KOPT-K1 (cell line): ENCODE measurements around the gene DLG5.

Experiments
- H3K27ac ChIP-seq: fragments of 200-600 bp; sonication (generic); 2 replicates; pipeline ENCODE4 v1.5.1; 2016; ENCODE audit warnings: antibody characterized with exemption, mild to moderate bottlenecking, low read depth, low read length; ENCODE audit not compliant: poor library complexity, severe bottlenecking
- H3K36me3 ChIP-seq: fragments of 200-600 bp; sonication (generic); 2 replicates; pipeline ENCODE4 v1.5.1; 2017; ENCODE audit warnings: antibody characterized with exemption, mild to moderate bottlenecking, low read length, moderate library complexity; ENCODE audit not compliant: insufficient read depth
- H3K9me3 ChIP-seq: fragments of 200-600 bp; sonication (generic); 2 replicates; pipeline ENCODE4 v1.5.1; 2017; ENCODE audit warnings: antibody characterized with exemption, low read length, mild to moderate bottlenecking; ENCODE audit not compliant: insufficient read depth, poor library complexity, severe bottlenecking

DLG5 gene

GRCh38 chr10:77741746-77742145, 184.8 kb downstream of the DLG5 start:
- peaks cover 11% of the 10 kb centered on the region for H3K9me3 ChIP-seq
- H3K36me3 ChIP-seq, result no peaks in the 10 kb centered on the region
- no peak overlapping the region for H3K27ac ChIP-seq
